Kidney epithelial cell (primary cell): Measurements from ENCODE around the gene ATXN1L. TPM values are rescaled to one million over a fixed set of nuclear protein-coding genes. Genes with fewer than 3 reads are reported as not detected.
A peak's percentile ranks its signal among the peaks of the same experiment; 100 is the strongest.
"Not testable (repeated sequence)": the region's sequence is repeated elsewhere in the genome, so short reads cannot be mapped to it uniquely, and the experiment has no call there.

Experiments used
- DNase-seq: peaks from one replicate; pipeline ENCODE4 v3.0.0-alpha.2; 2010; ENCODE audit warnings: low read depth
- H3K27me3 ChIP-seq: 2 replicates; pipeline ENCODE4 v1.6.0; 2011; ENCODE audit warnings: low read length; ENCODE audit not compliant: control insufficient read depth, insufficient read depth
- H3K36me3 ChIP-seq: 2 replicates; pipeline ENCODE4 v1.5.1; 2011; ENCODE audit warnings: low read length; ENCODE audit not compliant: control insufficient read depth, insufficient read depth
- H3K4me3 ChIP-seq: 2 replicates; pipeline ENCODE4 v1.5.1; 2011; ENCODE audit warnings: low read depth, mild to moderate bottlenecking, control low read depth, low read length
- CTCF ChIP-seq: IDR thresholded peaks from 2 replicates; pipeline ENCODE4 v1.5.1; 2011; ENCODE audit warnings: mild to moderate bottlenecking, moderate library complexity, low read length, control low read depth, inconsistent platforms; ENCODE audit not compliant: insufficient read depth, poor library complexity, severe bottlenecking
- total RNA-seq: library from RNA; depleted of rRNA; stranded (reverse); fragments of >200 nt; gene quantifications from 2 replicates; pipeline ENCODE4 v1.2.3, GENCODE V29; 2015

Gene ATXN1L
- total RNA-seq, 1 donor from 2014 or later: 25.7 TPM

GRCh38 chr16:71808593-71809459, 37.0 kb upstream of the ATXN1L start, which contains the start of gene AP1G1:
AP1G1 (minus strand) TSS chr16:71808834; CDS start chr16:71789479, 19,355 bp downstream.
- H3K4me3 ChIP-seq: peak within 1 kb of the TSS; percentile 87

GRCh38 chr16:71810155-71810530, 35.6 kb upstream of the ATXN1L start:
- not testable (repeated sequence) for H3K4me3 ChIP-seq, H3K27me3 ChIP-seq, H3K36me3 ChIP-seq, DNase-seq

More at GRCh38 chr16:71808593-71809459, 37.0 kb upstream of the ATXN1L start, which contains the start of gene AP1G1:
- no peaks in the 10 kb centered on the region for H3K36me3 ChIP-seq
- H3K27me3 ChIP-seq: no peaks in the 10 kb centered on the region
- DNase-seq: peak; percentile 82
- no peak for TF ChIP-seq CTCF

- no peaks in the 10 kb centered on the region for H3K36me3 ChIP-seq
- no peaks in the 10 kb centered on the region for H3K27me3 ChIP-seq
- no peak for TF ChIP-seq CTCF
- DNase-seq: no peak
- no peak overlapping the region for H3K4me3 ChIP-seq
Observed at GRCh38 chr16:71811261-71811803, 34.4 kb upstream of the ATXN1L start.

GRCh38 chr16:71817155-71817500, 28.6 kb upstream of the ATXN1L start:
- not testable (repeated sequence) for DNase-seq, H3K4me3 ChIP-seq, H3K36me3 ChIP-seq, H3K27me3 ChIP-seq

- no peak for TF ChIP-seq CTCF
- Histone ChIP-seq H3K4me3 (no peak overlapping the region), H3K36me3 (no peaks in the 10 kb centered on the region), H3K27me3 (no peaks in the 10 kb centered on the region)
- no peak for DNase-seq
Observed at GRCh38 chr16:71826533-71827017, 19.2 kb upstream of the ATXN1L start.

GRCh38 chr16:71830359-71830758, 15.4 kb upstream of the ATXN1L start:
- no peak for TF ChIP-seq CTCF
- H3K27me3 ChIP-seq: no peaks in the 10 kb centered on the region
- no peaks in the 10 kb centered on the region for H3K36me3 ChIP-seq
- no peak overlapping the region for H3K4me3 ChIP-seq
- no peak for DNase-seq

- H3K27me3 ChIP-seq, H3K36me3 ChIP-seq, DNase-seq, H3K4me3 ChIP-seq: not testable (repeated sequence)
Observed at GRCh38 chr16:71831698-71832097, 14.1 kb upstream of the ATXN1L start.

- H3K27me3 ChIP-seq, H3K4me3 ChIP-seq, H3K36me3 ChIP-seq, DNase-seq: not testable (repeated sequence)
Observed at GRCh38 chr16:71832112-71832511, 13.7 kb upstream of the ATXN1L start.
